HEK293T (cell line): ENCODE data around the gene AMIGO1.

Experiments
- CTBP1 ChIP-seq: fragments of 450-650 bp; IDR thresholded peaks from 2 replicates; pipeline ENCODE4 v1.6.1; 2016; ENCODE audit warnings: borderline replicate concordance
- FOXK2 ChIP-seq: fragments of 450-650 bp; IDR thresholded peaks from 2 replicates; pipeline ENCODE4 v1.6.1; 2016; ENCODE audit warnings: mild to moderate bottlenecking
- NFRKB ChIP-seq: fragments of 450-650 bp; IDR thresholded peaks from 2 replicates; pipeline ENCODE4 v1.6.1; 2016; ENCODE audit warnings: mild to moderate bottlenecking, moderate library complexity

DNA sequence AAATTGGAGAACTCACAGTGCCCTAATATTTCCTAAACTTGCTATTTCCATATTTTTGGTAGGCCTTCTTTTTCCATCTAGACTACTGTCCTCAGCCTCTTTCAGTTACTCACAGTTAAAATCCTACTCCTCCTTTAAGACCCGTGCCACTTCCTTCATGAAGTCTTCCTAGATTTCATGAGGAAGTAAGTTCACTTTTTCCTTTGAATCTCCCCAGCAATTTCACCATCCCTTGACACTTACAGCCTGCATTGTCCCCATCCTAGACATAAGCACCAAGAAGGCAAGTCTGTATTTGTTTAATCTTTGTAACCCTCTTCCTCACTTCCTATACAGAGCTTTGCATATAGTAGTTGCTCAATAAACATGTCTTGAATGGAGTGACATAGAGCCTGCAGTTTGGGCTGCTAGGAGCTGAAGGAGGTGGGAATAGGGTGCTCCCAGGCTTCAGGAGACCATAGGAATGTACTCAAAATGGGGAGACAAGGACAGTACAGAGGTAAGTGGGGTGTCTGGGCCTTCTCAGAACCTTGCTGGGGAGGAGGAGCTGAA is 24.9 kb upstream of the AMIGO1 start:
- TF ChIP-seq FOXK2 = no peak
- no peak for TF ChIP-seq CTBP1
- no peak for TF ChIP-seq NFRKB
